ENCODE measurements around the gene RPL21.
"Not testable (repeated sequence)": the region's sequence is repeated elsewhere in the genome, so short reads cannot be mapped to it uniquely, and the experiment has no call there.

The RPL21 gene

DNA sequence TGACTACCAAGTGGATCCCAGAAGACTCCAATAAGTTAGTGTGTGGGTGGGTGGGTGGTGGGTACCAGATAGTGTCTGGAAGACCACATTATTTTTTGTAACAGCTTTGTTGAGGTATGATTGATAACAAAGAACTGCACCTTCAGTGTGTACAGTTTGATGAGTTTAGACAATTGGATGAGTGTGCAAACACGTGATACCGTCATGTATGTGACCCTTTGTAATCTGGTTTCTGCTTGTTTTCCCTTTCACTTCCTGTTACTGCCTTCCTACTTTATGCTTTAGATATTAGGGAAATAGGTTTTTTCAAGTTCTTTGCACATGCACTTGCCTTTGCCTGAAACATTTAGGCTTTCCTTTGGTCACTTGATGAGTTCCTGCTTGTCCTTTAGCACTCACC, 8.5 kb downstream of the RPL21 start:
- no peak for DNase-seq

DNA sequence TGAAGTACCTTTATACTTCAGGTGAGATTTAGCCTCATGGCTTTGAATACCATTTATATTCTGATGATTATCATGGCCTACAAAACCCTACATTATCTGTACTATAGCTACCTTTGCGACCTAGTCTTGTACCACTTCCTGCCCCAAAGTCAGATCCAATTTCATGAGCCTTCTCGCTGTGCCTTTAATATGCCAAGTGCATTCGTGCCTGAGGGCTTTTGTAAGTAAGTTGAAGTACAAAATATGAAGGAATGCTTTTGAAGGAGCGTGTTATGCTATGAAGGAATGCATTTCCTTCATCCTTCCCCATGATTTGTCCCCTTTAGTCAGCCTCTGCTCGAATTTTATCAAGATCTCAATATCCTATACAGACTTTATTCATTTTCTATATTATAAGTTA, 10.0 kb downstream of the RPL21 start:
- DNase-seq = no peak

DNA sequence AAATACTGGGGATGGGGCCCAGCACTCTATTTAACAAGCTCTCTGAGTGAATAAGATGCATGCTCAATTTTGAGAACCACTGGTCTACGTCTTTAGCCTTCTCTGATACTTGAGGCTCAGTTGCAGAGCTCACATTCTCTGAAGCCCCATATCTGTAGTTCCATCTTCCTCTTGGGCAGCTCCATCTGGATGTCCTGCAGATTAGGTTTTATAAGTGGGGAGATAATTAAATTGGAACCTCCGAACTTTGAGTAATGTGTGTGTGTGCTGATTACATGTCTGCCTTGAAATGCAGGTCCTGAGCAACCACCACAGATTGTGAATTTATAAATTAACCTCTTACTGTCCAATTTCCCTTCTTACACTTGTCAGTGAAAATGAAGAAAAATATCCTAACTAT, 12.1 kb downstream of the RPL21 start:
- no peak for DNase-seq

DNA sequence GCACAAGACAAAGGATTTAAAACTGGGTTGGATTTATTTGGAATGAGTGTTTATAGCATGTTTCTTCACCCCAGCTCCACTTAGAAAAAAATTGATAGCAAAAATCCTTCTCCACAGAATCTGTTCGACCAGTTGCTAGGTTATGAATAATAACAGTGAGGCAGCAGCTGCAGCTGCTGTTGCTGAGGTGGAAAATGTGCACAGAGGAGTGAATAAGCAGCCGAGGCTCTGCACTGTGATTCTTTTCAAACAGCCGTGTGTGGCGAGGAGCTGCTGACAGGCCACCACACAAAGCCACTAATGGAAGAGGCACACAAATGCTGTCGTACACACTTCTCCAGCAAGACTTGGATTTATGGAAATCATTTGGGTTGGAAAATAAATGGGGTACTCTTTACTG, 12.8 kb downstream of the RPL21 start:
- peak; percentile 30 to 71 for DNase-seq

DNA sequence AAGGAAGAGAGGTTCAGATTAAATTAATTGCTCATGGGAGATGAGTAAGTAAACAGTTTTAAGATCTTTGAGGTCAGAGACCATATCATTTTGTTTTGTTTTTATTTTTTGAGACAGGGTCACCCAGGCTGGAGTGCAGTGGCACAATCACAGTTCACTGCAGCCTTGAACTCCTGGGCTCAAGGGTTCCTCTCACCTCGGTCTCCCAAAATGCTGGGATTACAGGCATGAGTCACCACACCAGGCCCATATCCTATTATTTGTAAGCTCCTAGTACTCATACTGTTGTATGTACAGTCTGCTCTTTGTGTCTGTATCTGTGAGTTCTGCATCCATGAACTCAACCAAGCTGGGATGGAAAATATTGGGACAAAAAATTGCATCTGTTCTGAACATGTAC, 13.3 kb downstream of the RPL21 start:
- DNase-seq = no peak

DNA sequence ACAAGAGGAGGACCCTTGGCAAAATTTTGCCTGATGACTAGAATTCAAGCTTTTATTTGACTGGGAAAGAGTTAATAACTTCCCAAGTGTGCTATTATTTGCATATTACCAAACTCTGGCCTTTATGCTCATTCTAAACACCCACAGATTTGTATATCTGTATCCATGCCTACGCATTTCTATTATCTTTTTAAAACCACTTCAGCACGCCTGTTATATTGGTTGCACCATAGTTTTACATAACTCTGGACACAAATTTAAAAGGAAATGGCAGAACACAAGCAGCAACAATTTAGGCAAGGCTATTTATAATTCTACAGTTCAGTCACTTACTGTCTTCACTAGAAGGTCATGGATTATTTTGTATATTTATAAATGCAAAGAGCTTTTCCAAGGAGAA, 15.6 kb downstream of the RPL21 start:
- DNase-seq = no peak

DNA sequence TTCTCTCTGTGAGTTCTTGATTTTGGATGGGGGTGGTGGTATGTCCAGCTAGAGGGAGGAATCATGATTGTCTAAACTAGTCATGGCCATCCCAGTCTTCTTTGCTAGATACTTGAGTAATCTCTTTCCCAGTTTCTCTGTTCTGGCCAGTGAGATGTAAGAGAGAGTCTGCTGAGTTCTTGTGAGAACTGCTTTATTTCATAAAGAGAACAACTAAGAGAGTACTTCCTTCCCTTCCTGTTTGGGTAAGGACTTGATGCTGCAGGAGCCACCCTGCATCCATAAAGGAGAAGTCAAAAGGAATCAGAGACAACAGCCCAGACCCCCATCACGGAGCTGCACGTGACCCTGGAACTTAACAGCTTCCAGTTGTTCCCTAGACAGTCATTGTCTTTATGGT, 16.2 kb downstream of the RPL21 start:
- DNase-seq = no peak

DNA sequence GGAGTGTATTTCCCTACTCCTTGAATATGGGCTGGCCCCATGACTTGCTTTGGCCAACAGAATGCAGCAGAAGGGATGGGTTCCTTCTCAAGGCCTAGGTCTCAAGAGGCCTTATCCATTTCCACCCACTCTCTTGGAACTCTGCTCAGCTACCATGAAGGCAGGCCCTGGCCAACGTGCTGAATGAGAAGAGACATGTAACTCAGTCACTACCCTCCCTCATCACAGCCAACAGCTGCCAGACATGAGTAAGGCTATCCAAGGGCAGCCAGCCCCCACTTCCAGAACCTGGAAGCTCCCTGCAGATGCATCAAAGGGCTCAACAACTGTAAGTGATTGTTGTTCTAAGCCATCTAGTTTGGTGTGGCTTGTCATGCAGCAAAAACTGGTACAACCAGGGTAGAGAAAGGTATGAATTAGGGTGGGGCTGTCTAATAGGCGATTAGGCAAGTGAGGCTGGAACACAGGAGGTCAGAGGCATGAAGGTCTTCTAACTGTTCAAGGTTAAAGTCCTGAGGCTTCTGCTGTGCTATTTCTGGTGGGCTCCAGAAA, 17.8 kb downstream of the RPL21 start:
- DNase-seq = no peak

DNA sequence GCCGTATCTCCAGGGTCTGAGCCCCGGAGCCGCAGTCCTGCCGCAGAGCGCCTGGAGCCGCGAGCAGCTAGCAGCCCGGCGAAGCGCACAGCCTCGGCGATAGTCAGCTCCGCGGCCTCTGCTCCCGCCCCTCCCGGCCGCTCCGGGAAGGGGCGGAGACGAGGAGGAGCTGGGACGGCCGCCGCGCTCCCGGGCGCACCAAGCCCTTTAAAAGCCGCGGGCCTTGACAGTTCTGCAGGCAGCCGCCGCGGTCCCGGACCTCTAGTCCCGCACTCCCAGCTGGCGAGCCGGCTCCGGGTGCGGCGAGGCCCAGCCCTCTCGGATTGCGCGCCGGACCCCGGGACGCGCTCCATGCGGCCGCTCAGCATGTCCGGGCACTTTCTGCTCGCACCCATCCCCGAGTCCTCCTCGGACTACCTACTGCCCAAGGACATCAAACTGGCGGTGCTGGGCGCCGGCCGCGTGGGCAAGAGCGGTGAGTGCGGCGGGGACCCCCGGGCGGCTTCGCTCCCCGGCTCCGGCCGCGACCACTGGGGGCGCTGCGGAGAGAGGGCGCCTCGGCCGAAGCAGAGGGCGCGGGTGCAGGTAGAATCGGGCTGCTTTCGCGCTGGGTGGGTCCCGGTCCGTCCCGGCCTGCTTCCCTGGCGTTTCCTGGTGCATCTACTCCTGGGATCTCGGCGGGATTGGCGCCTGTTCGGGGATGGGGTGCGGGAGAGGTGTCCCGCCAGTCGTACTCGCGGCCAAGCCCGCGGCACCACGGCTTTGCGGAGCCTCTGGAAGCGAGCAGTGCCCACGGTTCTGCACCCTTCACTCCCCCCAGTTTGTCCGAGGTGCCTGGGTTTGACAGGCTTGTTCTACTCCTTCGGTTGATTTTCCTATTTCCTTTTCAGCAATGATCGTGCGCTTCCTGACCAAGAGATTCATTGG, 19.5 kb downstream of the RPL21 start, which contains the start of gene RASL11A:
Gene RASL11A, plus strand, starts transcription at position 237 of the 927 bp plus-strand sequence. Its CDS starts 115 bp downstream, at position 352.
- DNase-seq = peak; percentile 63 to 69

DNA sequence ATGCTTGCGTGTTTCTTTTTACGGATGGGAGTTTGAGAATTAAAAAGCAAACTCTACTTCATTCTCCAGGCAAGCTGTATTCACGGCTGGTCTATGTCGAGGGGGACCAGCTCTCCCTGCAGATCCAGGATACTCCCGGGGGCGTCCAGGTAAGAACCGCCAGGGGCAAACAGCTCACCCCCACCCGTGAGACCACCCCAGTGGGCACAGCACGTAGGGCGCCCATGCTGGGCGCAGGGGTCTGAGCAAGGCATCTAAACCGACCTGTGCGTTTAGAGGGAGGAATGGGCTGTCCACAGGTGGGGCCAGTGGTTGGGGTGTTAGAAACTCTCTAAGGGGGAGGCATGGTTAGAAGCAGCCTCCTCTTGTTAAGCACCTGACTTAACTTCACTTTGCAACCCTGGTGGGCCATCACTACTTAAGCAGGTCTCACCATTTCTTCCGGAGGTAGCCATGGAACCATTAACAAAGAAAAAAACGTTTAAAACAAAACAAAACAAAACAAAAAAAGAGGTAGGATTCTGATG, 20.3 kb downstream of the RPL21 start:
- no peak for DNase-seq

DNA sequence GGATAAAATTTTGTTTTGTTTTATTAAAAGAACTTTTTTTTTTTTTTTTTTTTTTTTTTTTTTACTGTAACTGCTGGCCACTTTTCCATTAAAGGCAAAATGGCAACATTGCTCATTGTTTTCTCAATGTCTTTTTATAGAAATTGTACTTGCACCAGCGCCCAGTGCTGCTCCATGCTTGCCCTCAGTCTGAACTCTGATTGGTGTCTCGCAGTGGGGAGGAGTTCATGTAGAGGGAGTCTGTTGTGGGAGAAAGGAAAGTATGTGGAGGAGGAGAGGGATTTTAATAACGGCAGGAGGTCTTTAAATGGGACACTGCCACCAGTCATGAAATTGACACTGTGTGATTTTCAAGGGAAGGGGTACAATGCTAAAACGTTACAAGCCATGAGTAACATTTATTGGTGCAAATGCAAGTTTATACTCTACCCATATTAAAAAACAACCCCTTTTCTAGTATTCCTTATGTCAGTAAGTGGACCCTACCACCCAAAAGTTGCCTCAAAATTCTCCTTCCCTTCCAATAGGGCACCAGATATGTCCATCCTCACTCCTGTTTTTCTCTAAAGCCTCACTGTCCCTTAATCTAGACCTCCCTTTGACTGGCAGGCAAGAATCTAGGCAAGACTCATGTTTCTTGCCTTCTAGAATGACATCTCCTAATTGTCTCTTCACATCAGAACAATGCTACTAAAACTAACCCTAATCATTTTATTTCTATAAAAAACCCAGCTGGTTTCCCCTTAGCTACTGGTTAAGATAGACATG, 22.5 kb downstream of the RPL21 start:
- no peak for DNase-seq

DNA sequence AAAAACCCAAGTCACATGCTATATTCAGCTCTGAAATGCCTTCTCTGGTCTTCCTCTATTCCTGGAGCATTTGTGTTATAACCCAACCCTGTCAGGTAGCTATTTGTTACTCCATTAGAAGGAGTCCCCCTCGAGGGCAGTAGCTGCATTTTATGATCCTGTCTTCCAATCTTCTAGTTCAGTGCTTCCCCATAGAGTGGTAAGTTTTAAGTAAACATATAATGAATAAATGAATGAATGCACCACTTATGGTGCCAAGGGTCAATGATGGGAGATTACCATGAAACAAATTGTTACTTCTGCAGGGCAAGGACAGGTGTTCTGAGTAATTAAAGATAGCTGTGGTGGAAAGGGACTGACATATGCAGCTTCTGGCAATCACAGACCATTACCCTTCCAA, 23.3 kb downstream of the RPL21 start:
- no peak for DNase-seq

DNA sequence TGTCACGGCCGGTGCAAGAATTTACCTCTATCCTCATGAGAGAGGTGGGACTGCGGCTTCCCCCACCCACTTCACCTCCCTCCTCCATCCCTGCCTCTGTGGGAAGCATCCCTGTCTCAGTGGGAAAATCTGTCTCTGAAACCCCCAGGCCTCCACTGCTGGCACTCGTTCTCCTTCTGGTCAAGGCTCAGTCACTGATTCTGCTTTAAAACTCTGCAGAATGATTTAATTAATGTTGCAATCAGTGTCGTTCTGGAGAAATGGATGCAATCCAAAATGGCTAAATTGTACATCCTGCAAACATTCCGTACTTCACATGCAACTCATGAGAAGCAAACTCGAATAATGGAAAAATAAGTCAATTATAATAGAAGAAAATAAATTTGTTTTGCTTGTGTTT, 24.8 kb downstream of the RPL21 start:
- no peak for DNase-seq

DNA sequence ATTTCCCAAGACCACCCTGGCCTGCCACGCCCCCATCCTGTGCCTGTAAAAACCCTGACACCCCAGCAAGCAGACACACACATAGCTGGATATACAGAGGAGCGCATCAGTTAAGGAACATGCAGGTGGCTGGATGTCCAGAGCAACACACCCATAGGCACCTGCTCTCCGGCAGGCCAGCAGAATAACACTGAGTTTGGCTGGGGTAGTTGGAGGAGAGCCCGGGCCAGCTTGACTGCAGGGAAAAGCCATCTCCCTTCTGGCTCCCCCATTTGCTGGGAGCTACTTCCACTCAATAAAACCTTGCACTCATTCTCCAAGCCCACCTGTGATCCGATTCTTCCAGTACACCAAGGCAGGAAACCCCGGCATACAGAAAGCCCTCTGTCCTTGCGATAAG, 28.1 kb downstream of the RPL21 start:
- DNase-seq = no peak

DNA sequence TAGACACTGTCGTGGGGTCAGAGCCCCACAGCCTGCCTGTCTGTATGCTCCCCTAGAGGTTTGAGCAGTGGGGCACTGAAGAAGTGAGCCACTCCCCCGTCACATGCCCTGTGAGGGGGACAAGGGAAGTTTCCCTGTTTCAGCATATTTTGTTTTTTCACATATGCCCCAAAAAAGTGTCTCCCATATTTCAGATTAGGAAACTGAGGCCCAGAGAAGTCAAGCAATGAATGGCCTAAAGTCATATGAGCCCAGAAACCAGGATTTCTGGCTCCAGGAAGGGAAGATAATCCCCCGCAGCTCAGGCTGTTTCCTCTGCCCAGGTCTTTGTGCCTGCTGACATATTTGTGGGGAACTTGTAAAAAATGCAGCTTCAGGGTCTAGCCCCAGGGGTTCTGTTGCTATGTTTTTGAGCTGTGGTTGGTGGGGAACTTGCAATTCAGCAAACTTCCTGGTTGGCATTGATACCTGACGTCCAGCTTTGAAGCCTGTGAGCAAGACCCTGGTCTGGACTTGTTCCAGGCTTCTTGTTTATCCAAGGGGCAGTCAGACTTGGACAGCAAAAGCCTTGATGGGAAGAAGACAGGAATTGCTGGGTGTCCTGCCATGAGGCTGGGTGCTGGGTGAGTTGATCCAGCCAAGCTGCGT, 28.8 kb downstream of the RPL21 start:
- DNase-seq = no peak

DNA sequence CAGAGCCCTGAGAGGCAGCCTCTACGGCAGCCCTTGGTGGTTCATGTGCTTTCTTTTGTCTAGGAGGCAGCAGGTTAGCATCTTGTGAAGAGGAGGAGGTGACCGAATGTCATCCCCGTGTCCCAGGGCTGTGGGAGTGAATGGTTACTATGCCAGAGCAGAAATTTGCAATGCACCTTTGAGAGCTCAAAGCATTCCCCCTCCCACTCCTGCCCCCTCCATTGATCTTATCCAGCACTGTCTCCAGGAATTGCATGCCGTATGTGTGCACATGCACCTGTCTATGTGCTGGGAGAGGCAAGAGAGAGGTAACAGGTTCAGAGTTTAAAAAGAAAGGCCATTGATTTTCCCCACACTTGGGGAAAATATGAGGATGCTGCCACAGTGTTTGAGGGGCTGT, 29.5 kb downstream of the RPL21 start:
- DNase-seq = no peak

DNA sequence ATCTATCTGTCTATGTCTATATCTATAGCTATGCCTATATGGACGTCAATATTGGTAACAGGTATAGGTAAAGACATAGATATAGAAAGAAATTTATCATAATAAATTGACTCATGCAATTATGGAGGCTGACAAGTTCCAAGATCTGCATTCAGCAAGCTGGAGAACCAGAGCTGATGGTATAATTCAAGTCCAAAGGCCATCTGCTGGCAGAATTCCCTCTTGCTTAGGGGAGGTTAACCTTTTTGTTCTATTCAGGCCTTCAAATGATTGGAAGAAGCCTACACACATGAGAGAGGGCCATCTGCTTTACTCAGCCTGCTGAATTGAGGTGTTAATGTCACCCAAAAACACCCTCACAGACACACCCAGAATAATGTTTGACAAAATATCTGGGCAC, 30.1 kb downstream of the RPL21 start:
- no peak for DNase-seq

DNA sequence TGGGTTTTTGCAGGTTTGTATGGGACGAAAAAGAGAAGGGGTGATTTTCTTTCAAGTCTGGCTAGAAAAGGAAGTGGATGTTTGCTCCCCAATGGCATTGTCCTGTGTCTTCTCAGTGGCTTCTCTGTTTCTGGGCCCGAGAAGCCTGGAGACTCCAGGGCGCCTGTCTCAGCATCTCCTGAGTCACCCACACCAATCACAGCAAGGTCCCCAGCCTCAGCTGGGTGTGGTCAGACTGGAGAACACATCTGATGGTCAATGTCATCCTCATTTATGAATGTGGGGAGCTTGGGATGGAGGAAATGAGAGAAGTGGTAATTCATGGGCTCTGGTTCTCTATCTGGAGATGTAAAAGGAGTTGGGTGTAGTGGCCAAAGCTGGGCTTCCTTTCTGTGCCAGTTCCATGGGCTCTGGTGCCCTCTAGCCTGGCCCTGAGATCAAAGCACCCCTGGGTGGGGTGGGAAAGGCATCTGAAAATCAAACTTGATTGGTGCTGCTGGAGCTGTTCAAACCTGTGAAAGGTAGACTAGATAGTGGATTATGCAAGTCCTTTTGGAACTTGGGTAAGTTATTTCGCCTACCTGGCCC, 32.6 kb downstream of the RPL21 start:
- DNase-seq = peak in 1 of 2 experiments; percentile 8

DNA sequence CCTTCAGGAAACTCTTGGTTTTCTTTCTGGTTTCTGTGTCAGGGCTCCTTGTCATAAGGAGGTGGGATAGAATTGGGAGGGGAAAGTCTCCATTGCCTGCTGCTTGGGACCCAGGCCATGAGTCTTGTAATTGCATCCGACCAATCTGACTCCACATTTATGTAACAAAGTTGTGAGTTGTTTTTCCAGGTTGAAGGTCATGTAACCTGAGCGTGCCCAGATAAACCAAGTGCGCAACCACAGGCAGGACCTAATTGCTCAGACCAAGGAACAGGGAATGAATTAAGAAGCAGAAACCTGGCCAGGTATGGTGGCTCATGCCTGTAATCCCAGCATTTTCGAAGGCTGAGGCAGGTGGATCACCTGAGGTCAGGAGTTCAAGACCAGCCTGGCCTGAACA, 37.0 kb downstream of the RPL21 start:
- DNase-seq = no peak

DNA sequence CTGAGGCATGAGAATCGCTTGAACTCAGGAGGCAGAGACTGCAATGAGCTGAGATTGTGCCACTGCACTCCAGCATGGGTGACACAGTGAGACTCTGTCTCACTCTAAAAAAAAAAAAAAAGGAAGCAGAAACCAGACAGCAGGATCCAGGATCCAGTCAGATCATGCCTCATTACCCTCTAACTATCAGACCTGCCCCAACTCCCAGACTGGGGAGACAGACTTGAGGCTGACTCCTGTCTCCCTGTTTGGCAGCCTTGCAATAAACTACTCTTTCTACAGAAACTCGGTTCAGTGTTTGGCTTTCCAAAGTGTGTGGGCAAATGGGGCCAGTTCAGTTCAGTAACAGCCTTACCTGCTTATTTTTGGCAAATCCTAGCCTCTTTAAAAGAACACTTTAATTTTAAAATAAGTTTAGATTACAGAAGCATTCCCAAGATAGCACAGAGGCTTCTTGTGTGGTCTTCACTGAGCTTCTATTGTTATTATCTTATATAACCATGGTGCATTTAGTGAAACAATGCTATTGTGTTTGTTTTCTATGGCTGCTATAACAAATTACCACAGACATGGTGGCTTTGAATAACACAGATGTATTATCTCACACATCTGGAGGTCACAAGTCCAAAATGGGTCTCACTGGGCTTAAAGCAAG, 37.8 kb downstream of the RPL21 start:
- DNase-seq = no peak

DNA sequence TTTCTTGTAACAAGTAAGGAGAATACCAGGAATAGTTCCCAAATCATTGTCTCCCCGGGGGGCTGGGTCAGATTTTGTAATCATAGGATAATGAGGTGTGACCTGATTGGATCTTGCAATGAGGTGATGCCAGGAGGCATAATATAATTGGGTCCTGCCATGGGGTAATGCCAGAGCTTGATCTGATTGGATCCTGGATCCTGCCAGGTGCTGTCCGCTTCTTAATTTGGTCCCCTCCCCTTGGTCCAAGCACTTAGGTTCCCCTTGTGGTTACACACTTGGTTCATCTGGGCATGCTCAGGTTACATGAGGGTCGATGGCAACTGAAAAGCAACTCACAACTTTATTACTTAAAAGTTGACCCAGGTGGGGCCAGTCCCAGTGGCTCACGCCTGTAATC, 39.4 kb downstream of the RPL21 start:
- no peak for DNase-seq

DNA sequence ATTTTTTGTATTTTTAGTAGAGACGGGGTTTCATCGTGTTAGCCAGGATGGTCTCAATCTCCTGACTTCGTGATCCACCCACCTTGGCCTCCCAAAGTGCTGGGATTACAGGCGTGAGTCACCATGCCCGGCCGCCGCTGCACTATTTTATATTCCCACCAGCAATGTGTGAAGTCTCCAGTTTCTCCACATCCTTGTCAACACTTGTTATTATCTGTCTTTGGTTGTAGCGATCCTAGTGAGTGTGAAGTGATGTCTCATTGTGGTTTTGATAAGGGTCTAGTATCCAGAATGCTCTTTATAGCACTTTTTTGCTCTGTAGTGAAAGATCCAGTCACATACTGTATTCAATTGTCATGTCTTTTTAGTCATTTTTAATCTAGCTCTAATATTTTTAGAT, 40.6 kb downstream of the RPL21 start:
- not testable (repeated sequence) for DNase-seq
